Measurements from ENCODE around the gene ZMPSTE24.

ZMPSTE24 gene

DNA sequence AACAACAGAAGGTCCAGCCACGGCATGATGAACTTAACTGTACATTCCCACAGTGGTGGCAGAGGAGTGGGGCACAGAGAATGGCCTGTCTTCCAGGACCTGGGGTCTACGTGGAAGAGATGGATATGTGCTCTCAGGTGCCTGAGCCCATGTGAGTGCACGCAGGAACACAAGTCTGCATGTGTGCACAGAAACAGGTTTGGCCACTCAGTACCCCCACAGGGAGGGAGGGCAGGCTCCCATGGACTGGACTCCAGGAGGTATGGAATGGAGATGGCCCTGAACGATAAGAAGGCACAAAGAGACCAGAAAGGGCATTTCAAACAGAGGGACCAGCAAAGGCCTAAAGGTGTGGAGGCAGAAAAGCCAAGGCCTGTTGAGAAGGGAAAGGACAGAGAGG, 48.3 kb downstream of the ZMPSTE24 start:
- Histone ChIP-seq H3K27me3 (ENCODE audit: control insufficient read depth in 1 of 2, insufficient read depth in 2 of 2, low read length in 2 of 2) (peaks cover 0 to 8% of the 10 kb centered on the region in 2 donors), H3K4me3 (ENCODE audit: low read depth in 1 of 2, low read length in 2 of 2) (no peak overlapping the region), H3K27ac (ENCODE audit: low read depth, low read length) (no peak overlapping the region), H3K9me3 (ENCODE audit: low read length) (no peaks in the 10 kb centered on the region), H3K4me1 (ENCODE audit: insufficient read depth, low read length) (no peaks in the 10 kb centered on the region), H3K36me3 (ENCODE audit: insufficient read depth, low read length) (no peaks in the 10 kb centered on the region), H3K9ac (ENCODE audit: low read length) (no peak overlapping the region)

DNA sequence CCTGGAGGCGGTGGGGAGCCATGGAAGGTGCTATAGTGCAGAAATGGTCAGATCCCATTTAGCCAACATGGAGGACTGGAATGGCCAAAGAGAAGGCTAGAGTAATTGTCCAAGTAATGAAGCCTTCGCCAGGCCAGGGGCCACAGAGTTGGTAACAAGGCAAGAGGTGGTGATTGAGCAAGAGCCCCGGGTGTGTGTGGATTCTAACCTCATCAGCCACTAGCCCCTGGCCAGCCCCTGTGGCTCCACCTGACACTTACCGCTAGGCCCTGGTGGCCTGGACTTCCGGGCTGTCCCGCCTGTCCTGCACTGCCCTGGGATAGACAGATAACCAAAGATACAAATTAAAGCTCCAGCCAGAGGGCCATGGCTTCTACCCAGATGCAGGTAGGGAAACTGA, 49.1 kb downstream of the ZMPSTE24 start:
- Histone ChIP-seq H3K4me3 (ENCODE audit: low read depth in 1 of 2, low read length in 2 of 2) (no peak overlapping the region), H3K36me3 (ENCODE audit: insufficient read depth, low read length) (no peaks in the 10 kb centered on the region), H3K27ac (ENCODE audit: low read depth, low read length) (no peak overlapping the region), H3K4me1 (ENCODE audit: insufficient read depth, low read length) (no peaks in the 10 kb centered on the region), H3K9me3 (ENCODE audit: low read length) (no peaks in the 10 kb centered on the region), H3K27me3 (ENCODE audit: control insufficient read depth in 1 of 2, insufficient read depth in 2 of 2, low read length in 2 of 2) (peaks cover 0 to 8% of the 10 kb centered on the region in 2 donors), H3K9ac (ENCODE audit: low read length) (no peak overlapping the region)

DNA sequence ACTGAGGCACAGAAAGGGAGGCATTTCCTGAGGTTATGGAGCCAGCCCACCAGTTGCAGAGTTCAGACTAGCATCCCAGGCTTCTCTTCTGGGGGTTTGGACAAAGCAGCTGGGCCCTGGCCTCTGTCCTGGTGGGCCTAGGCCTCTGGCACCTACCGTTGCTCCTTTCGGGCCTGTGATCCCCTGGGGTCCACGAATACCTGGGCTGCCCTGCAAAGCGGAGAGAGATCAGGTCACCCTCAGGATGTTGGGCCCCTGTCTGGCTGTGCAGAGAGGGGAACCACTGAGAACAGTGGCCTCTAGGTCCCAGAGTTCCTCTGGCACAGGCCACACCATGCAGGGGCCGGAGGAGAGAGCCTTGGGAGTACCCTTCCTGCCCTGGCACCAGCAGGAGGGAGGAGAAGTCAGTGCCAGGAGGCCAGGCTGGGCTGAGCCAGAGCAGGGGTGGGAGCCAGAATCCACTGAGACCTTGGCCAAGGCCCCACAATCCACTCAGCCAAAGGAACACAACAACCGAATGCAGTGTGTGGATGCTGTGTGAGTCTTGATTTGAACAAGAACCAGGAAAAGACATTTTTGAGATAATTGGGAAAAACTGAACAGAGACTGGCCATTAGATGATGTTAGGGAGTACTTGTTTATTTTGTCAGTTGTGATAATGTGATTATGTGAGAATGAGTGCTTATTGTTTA, 50.1 kb downstream of the ZMPSTE24 start:
- Histone ChIP-seq H3K9ac (ENCODE audit: low read length) (no peak overlapping the region), H3K27me3 (ENCODE audit: control insufficient read depth in 1 of 2, insufficient read depth in 2 of 2, low read length in 2 of 2) (peaks cover 0 to 8% of the 10 kb centered on the region in 2 donors), H3K27ac (ENCODE audit: low read depth, low read length) (no peak overlapping the region), H3K4me3 (ENCODE audit: low read depth in 1 of 2, low read length in 2 of 2) (no peak overlapping the region), H3K4me1 (ENCODE audit: insufficient read depth, low read length) (no peaks in the 10 kb centered on the region), H3K9me3 (ENCODE audit: low read length) (no peaks in the 10 kb centered on the region), H3K36me3 (ENCODE audit: insufficient read depth, low read length) (no peaks in the 10 kb centered on the region)

DNA sequence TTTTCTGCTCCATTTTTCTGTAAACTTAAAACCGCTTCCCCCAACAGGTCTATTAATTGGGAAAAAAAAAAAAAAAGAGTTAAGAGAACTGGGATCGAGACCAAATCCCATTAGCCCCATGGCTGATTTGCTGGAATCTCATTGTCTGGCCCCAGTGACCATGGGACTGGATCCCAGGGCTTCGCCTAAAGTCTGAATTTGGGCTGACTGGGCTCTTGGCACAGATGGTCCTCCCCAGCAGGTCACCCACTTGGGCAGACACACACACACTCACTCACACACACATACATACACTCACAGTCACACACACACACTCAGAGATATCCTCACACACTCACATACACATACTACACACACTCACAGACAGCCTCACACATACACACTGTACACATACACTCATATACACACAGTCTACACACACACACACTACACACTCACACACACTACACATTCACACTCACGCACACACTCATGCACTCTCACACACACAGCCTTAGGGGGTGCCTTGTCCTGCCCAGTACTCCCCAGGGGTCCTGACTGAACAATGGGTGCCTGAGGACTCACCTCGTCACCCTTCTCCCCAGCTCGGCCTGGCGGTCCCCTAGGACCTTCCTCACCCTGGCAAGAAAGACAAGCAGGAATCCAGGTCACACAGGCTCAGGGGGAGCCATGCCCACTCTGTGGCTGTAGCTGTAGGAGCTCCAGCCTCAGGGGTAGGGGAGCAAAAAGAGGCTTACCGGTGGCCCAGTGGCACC, 51.5 kb downstream of the ZMPSTE24 start:
- no peaks in the 10 kb centered on the region for H3K36me3 ChIP-seq (ENCODE audit: insufficient read depth, low read length)
- H3K27me3 ChIP-seq (ENCODE audit: control insufficient read depth in 1 of 2, insufficient read depth in 2 of 2, low read length in 2 of 2), result peaks cover 0 to 2% of the 10 kb centered on the region in 2 donors
- H3K9ac ChIP-seq (ENCODE audit: low read length), result no peak overlapping the region
- no peaks in the 10 kb centered on the region for H3K4me1 ChIP-seq (ENCODE audit: insufficient read depth, low read length)
- no peak overlapping the region for H3K27ac ChIP-seq (ENCODE audit: low read depth, low read length)
- no peak overlapping the region for H3K4me3 ChIP-seq (ENCODE audit: low read depth in 1 of 2, low read length in 2 of 2)
- no peaks in the 10 kb centered on the region for H3K9me3 ChIP-seq (ENCODE audit: low read length)

- Histone ChIP-seq H3K4me3 (ENCODE audit: low read depth in 1 of 2, low read length in 2 of 2) (no peak overlapping the region), H3K27ac (ENCODE audit: low read depth, low read length) (no peak overlapping the region), H3K27me3 (ENCODE audit: control insufficient read depth in 1 of 2, insufficient read depth in 2 of 2, low read length in 2 of 2) (no peaks in the 10 kb centered on the region), H3K9ac (ENCODE audit: low read length) (no peak overlapping the region), H3K36me3 (ENCODE audit: insufficient read depth, low read length) (no peaks in the 10 kb centered on the region), H3K4me1 (ENCODE audit: insufficient read depth, low read length) (no peaks in the 10 kb centered on the region), H3K9me3 (ENCODE audit: low read length) (no peaks in the 10 kb centered on the region)
These were observed 52.1 kb downstream of the ZMPSTE24 start for GRCh38 chr1:40310129-40310461.

DNA sequence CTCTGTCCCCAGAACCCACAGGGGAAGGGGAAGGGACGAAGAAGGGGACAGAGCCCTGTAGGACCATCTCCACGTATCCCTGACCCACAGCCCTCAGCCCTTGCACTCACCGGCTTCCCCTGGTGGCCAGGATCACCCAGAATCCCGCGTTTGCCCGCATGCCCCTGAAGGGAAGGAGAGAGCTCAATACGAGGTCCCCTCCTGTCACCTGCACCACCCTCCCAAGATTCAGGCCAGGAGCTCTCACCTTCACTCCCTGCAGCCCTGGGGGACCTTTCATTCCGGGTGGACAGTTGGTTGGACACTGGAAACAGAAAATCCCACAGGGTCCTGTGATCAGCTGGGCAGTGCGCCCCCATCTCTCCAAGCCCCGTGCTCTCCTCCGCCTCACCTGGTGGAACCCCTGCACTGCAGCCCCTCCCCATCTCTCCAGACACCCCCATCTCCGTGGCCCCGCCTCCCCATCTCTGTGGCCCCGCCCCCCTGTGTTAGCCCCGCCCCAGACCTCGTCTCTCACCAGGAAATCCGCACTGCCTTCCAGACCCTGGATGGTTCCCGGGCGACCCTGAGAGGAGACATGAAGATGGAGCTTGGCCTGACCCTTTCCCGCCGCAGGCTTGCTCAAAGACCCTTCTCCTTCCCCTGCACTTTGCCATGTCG, 53.1 kb downstream of the ZMPSTE24 start:
- Histone ChIP-seq H3K36me3 (ENCODE audit: insufficient read depth, low read length) (no peaks in the 10 kb centered on the region), H3K27ac (ENCODE audit: low read depth, low read length) (no peak overlapping the region), H3K9me3 (ENCODE audit: low read length) (no peaks in the 10 kb centered on the region), H3K27me3 (ENCODE audit: control insufficient read depth in 1 of 2, insufficient read depth in 2 of 2, low read length in 2 of 2) (peaks cover 2 to 6% of the 10 kb centered on the region in 2 donors), H3K9ac (ENCODE audit: low read length) (no peak overlapping the region), H3K4me3 (ENCODE audit: low read depth in 1 of 2, low read length in 2 of 2) (no peak overlapping the region), H3K4me1 (ENCODE audit: insufficient read depth, low read length) (peaks cover 4% of the 10 kb centered on the region)

DNA sequence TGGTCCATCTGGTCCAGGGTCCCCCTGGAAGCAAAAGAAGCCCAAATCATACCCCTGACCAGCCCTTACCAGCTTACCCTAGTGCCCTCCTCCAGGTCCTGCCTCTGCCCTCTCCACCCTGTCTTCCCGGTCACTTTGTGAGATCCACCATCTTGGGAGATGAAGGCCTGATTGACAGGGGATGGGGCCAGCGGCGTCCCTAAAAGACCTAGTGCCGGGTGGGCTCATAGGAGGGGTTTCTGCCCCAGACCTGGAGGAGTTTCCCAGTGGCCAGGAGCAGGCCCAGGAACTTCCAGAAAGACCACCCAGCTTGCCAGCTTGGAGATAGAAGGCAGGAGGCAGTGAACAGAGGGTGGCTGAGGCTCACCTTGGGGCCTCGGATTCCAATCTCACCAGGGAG, 53.7 kb downstream of the ZMPSTE24 start:
- Histone ChIP-seq H3K36me3 (ENCODE audit: insufficient read depth, low read length) (no peaks in the 10 kb centered on the region), H3K4me3 (ENCODE audit: low read depth in 1 of 2, low read length in 2 of 2) (no peak overlapping the region), H3K4me1 (ENCODE audit: insufficient read depth, low read length) (peaks cover 4% of the 10 kb centered on the region), H3K9me3 (ENCODE audit: low read length) (no peaks in the 10 kb centered on the region), H3K9ac (ENCODE audit: low read length) (no peak overlapping the region), H3K27ac (ENCODE audit: low read depth, low read length) (no peak overlapping the region), H3K27me3 (ENCODE audit: control insufficient read depth in 1 of 2, insufficient read depth in 2 of 2, low read length in 2 of 2) (peaks cover 6 to 12% of the 10 kb centered on the region in 2 donors)

- no peak overlapping the region for H3K9ac ChIP-seq (ENCODE audit: low read length)
- H3K27me3 ChIP-seq (ENCODE audit: control insufficient read depth in 1 of 2, insufficient read depth in 2 of 2, low read length in 2 of 2), result peaks cover 8 to 20% of the 10 kb centered on the region in 2 donors
- H3K4me3 ChIP-seq (ENCODE audit: low read depth in 1 of 2, low read length in 2 of 2), result no peak overlapping the region
- no peaks in the 10 kb centered on the region for H3K36me3 ChIP-seq (ENCODE audit: insufficient read depth, low read length)
- H3K9me3 ChIP-seq (ENCODE audit: low read length), result no peaks in the 10 kb centered on the region
- peaks cover 4% of the 10 kb centered on the region for H3K4me1 ChIP-seq (ENCODE audit: insufficient read depth, low read length)
- H3K27ac ChIP-seq (ENCODE audit: low read depth, low read length), result no peak overlapping the region
These were observed 54.5 kb downstream of the ZMPSTE24 start for GRCh38 chr1:40312238-40313205.

- Histone ChIP-seq H3K27me3 (ENCODE audit: control insufficient read depth in 1 of 2, insufficient read depth in 2 of 2, low read length in 2 of 2) (peaks cover 13 to 24% of the 10 kb centered on the region in 2 donors), H3K9ac (ENCODE audit: low read length) (no peak overlapping the region), H3K4me3 (ENCODE audit: low read depth in 1 of 2, low read length in 2 of 2) (no peak overlapping the region), H3K27ac (ENCODE audit: low read depth, low read length) (no peak overlapping the region), H3K4me1 (ENCODE audit: insufficient read depth, low read length) (peaks cover 4% of the 10 kb centered on the region), H3K9me3 (ENCODE audit: low read length) (no peaks in the 10 kb centered on the region), H3K36me3 (ENCODE audit: insufficient read depth, low read length) (no peaks in the 10 kb centered on the region)
These were observed 55.4 kb downstream of the ZMPSTE24 start for GRCh38 chr1:40313329-40313957.

DNA sequence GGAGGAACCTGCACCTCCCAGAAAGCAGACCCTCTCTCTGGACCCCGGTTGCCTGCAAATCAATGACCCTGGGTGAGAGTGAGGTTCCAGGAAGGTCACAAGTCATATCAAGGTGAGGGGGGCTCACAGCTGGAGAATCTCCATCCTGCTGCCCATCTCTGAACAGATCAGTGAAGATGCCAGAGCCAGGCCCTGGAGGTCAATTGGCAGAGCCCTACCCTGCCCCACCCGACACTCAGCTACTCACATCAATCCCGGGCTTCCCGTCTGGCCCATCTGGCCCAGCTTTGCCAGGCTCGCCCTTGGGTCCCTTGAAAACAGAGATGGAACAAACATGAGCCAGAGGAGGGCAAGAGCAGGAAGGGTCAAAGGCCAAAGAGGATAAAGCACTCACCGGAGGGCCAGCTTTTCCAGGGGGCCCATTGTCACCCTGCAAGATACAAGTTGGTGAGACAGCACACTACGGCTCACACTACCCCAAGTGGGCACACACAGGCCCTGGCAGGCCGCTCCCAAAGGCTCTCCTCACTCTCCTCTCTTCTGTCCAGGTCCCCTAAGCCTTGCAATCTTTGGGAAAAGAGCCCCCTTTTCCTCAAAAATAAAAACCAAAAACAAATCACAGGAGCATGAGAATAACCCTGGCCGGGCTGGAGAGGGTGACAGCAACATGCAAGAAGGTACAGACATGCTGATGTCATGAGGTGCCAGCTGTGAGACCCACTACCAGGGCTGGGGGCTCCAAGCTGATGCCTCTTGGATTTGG, 56.1 kb downstream of the ZMPSTE24 start:
- no peaks in the 10 kb centered on the region for H3K9me3 ChIP-seq (ENCODE audit: low read length)
- H3K36me3 ChIP-seq (ENCODE audit: insufficient read depth, low read length), result no peaks in the 10 kb centered on the region
- H3K27me3 ChIP-seq (ENCODE audit: control insufficient read depth in 1 of 2, insufficient read depth in 2 of 2, low read length in 2 of 2), result peaks cover 13 to 24% of the 10 kb centered on the region in 2 donors
- no peak overlapping the region for H3K27ac ChIP-seq (ENCODE audit: low read depth, low read length)
- peak overlapping the region in 1 of 2 donors; percentile 54 for H3K4me3 ChIP-seq (ENCODE audit: low read depth in 1 of 2, low read length in 2 of 2)
- H3K9ac ChIP-seq (ENCODE audit: low read length), result no peak overlapping the region
- peaks cover 4% of the 10 kb centered on the region for H3K4me1 ChIP-seq (ENCODE audit: insufficient read depth, low read length)
